GM18870 (cell line): ENCODE data around the gene CD1D.

Source experiments
- ATAC-seq: cut with Tn5 transposase; IDR thresholded peaks from one replicate; pipeline ENCODE4 v1.9.1; 2021; ENCODE audit warnings: moderate library complexity; ENCODE audit not compliant: unreplicated experiment

CD1D gene

DNA sequence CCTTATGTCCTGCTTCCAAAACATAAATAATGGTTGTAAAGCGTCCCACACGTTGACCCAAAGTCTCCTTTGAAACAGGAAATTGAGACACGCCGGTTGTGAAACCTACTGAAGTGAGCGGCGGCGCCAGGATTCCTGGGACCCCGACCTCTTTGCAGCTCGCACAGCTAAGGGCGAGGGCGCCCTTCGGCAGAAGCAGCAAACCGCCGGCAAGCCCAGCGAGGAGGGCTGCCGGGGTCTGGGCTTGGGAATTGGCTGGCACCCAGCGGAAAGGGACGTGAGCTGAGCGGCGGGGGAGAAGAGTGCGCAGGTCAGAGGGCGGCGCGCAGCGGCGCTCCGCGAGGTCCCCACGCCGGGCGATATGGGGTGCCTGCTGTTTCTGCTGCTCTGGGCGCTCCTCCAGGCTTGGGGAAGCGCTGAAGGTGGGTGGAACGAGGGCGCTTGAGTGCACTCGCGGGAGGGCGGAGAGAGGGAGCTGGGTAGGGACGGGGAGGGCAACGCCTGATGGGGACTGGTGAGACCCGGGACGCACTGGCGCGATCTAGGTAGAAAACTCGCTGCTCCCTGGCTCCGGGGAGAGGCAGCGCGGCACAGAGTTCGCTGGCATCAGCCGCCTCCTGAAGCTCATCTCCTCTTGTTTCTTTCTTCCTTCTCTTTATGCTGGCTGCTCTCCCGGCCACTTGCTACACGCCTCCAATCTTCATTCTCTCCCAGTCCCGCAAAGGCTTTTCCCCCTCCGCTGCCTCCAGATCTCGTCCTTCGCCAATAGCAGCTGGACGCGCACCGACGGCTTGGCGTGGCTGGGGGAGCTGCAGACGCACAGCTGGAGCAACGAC, at the start of gene CD1D:
Gene CD1D, plus strand, starts transcription at position 155 of the 836 bp plus-strand sequence. Its CDS starts 207 bp downstream, at position 362.
- no peak for ATAC-seq

DNA sequence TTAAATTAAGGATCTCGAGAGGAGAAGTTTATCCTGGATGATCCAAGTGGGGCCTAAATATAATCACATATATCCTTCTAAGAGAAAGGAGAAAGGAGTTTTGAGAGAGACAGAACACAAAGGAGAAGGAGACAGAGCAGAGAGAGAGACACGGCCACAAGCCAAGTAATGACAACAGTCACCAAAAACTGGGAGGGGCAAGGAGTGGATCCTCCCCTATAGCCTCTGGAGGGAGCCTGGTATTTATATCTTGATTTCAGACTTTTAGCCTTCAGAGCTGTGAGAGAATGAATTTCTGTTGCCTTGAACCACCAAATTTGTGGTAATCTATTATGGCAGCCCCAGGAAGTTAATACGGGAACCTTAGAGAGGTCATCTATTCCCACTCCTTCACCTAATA, 49.5 kb upstream of the CD1D start:
- ATAC-seq, result no peak

DNA sequence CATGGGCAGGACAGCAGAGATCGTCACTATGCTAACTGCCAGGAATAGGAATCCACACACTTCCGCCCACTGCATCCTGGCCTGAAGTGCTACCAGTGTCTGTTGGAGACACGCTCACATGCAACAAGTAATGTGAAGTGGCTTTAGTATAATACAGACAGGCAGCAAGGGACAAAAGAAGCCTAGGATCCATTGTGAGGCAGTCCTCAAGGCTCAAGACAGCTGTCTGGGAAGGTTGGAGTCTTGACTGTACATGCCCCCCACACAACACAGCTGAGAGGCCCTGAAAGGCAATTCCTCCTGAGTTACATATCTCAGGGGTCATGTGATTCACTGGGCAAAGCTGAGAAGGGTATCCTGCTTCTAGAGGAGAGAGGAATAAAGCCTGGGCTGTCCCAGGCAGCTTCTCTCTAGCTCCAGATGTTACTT, 39.9 kb upstream of the CD1D start:
- no peak for ATAC-seq

DNA sequence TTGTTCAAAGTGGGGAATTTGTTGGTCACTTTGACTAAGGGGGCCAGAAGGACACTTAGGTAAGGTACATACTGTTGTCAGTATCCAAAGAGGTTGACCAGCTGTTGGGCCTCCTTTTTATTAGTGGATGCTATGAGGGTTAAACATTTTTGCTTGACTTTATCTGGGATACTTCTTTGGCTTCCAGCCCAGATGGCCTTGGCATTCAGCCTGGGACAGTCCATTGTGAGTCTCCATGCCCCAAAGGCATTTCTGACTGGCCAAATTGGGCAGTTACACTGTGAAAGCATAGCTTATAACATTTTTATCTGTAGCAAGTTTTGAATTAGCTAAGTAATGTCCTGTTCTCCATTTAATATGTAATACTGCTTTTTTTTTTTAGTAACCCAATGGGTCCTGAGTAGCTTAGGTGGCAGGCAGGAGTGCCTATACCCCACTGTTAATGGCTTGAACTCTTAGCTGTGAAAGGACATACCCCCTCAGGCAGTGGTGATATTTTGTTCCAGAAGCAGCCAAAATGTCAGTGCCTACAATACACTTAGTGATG, 35.4 kb upstream of the CD1D start:
- no peak for ATAC-seq

DNA sequence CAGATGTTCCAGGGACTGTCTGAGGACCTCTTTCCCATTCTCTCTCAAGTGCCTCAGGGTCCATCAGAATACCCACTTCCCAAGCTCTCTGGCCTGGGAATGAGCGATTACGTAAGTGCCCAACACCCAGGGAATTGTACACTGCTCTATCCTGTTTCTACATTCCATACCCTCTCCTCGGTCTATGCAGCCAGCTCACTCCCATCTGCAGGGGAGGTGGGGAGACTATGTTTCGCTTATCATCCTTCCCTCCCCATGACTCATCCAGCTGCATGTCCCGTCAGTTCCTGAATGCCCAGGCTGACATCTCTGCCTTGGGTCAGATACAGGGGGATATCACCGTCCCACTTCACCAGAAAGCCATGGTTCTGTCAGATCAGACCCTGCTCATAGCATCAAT, 34.5 kb upstream of the CD1D start:
- no peak for ATAC-seq

DNA sequence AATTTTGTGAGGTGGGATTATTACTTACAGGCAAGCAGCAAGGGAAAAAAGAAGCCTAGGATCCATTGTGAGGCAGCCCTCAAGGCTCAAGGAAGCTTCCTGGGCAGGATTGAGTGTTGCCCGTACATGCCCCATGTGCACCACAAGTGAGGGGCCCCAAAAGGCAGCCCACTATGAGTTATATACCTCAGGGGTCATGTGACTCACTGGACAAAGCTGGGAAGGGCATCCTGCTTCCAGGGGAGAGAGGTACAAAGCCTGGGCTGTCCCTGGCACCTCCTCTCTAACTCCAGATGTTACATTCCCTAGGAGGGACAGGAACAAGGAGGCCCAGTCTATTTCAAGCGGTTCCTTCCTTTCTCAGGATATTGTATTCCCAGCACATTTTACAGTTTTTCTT, 34.0 kb upstream of the CD1D start:
- no peak for ATAC-seq

DNA sequence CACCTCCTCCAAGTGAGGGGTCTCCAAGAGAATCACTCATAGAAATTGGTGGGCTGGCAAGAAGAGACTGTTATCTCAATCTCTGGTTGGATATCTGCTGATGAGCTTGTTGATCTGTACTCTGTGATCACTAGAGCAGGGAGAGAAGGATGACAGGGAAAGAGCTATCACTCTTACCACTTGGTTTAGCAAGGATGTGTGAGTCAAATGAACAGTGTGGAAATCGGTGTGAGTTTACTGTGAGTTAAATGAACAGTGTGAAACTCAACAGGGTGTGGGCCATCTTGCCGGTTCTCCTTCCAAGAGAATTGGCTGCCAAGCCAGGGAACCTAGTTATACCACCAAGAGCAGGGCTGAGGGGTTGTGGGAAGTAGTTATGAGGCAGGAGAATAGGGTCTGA, 33.3 kb upstream of the CD1D start:
- ATAC-seq, result no peak

DNA sequence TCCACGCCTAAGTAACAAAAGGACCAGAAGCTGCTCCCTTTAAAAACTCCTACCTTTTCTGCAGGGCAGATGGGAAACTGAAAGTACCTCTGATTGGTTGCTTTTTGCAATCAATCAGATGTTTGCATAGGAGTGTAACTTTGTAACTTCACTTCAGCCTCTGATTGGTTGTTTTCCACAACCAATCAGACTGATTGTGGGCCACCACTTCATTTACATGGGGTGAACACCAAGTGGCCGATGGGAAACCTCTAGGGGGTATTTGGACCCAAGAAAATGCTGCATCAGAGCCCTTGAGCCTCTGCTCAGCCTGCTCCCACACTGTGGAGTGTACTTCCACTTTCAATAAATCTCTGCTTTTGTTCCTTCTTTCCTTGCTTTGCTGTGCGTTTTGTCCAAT, 32.8 kb upstream of the CD1D start:
- no peak for ATAC-seq

DNA sequence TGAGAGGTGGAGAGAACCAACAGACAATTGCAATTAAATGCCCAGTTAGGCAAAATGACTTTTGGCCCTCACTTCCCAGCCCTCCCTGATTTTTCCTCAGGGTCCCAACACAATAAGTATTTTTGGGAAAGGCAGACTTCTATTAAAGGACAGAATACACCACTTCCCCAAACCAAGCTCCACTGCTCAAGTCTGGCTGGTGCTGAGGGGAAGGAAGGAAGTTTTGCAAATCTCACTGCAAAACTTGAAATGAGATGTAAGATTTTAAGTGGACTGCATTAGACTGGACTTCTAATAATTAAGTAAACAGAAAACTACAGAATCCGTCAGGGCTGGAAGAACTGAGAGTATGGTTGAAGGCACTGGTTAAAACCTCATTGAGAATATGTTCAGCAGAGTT, 32.2 kb upstream of the CD1D start:
- no peak for ATAC-seq

DNA sequence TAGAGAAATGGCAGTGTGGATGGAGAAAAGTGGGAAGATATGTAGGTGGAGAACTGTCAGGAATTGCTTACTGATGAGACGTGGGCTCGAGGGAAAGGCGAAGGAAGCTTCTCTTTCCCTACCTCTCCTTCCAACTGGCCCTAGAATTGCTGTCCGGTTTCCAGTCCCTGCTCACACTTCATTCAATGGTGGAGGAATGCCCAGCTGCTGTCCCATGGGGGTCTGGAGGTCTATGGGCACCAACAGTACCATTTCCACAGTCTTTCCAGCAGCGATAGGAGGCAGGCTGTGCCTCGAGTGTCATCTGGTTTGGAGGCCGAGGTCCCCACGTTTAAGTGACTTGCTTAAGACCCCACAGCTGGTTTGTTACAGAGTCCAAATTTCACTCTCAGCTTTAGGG, 31.5 kb upstream of the CD1D start:
- ATAC-seq, result no peak

DNA sequence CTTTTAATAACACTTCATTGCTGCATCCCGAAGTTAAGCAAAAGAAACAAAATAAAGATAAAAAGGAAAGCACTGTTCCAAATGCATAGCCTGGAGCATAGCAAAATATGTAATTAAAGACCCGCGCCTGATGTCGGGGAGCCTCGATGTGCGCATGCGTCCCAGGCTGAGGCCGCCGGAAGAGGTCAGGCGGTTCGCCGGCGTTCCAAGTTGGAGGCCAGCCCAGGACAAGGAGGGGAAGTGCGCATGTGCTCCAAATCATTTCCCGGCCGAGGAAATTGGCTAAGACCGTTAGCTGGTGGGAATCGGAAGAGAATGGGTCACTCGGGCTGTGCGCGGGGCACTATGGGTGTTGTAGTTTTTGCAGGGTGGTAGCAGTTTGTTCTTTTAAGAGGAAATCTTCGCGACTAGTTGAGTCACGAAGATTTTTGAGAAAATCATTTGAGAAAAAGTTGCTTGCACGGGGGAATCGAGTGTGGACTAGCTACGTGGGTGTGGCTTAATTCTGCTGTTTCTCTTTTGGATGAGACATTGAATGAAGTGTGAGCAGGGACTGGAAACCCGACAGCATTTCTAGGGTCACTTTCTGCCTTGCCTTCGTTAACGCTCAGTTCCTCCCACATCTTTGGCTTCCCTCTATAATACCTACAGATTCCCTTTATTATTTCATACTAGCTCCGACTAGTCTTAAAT, 31.0 kb upstream of the CD1D start:
- peak; percentile 72 for ATAC-seq

DNA sequence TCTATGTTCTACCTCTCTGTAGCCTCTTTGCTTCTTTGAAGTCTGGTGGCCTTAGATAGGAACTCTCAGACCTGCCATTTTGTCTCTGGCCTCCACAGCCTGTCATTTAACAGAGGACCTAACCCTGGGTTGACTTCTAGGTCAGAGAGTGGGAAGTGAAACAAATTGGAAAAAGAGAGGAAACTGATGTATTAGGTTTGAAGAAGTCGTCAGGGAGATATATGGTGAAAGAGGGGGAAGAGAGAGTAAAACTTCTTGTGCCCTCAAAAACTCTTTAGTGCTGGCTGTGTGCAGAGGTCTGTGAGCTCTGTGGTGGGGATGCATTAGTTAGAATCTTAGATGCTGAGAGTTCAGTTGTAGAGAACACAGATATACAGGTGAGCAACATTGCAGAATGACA, 30.2 kb upstream of the CD1D start:
- ATAC-seq, result no peak

DNA sequence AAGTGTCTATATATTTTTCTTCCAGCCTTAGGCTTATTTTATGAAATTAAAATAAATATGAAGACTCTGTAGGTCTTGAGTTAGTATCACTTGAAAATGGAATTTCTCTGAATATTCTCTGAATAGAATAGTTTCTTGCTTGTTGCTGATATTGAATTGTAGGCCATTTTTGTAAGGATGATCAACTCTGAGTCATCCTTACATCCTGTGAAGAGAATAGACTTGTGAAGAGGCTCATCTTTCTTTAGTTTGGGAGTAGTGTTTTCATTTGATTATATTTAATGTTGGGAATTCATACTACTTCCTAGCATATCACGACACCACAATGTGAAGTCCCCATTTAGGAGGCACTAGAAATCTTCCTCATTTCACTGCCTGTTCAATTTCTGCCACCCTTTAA, 27.5 kb upstream of the CD1D start:
- ATAC-seq, result no peak

DNA sequence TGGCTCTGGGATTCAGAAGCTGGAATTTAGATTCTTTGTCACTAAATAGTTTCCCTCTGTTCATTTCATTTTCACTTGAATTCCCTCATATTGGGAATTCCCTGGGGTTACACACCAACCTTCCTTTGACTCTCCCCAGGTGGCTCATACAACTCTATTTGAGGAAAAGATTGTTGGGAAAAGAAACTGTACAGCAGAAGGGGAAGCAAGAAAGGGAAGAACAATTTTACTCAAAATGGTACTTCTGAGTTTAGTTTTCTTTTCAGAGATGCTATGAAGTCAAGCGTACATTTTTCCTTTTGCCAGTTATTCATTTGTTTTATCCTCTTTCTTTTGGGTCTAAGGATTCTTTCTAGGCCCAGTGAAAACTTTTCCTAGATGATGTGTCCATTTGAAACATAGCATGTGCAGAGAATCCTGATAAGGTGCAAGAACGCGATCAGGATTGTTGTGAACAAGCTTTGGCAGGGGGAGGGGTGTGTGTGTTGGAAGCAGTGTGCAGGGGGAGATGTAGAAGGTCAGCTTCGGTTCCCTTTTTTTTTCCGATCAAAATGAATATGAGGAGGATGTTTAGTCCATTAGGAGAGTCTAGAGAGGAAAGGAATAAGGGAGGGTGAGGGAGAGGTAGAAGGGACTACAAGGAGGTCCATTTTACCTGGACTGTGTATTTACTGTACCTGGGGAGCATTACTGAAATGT, 26.8 kb upstream of the CD1D start:
- ATAC-seq, result no peak

DNA sequence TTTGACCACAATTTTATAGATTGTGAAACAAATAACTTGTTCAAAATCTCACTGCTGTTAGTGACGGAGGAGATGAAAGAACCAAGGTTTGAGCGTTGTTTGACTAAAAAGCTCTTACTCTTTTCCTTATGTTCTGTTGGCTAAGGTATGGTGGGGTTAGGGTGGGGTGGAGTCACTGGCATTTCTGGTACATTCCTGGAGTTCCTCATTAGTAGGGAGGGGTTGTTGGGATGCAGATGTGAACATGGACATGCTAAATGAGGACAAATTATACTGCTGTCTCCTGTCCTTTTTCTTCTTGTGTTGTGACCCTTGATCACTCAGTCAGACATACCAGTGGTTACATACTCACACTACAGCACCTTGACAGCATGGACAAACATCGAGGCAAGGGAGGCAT, 26.2 kb upstream of the CD1D start:
- no peak for ATAC-seq

DNA sequence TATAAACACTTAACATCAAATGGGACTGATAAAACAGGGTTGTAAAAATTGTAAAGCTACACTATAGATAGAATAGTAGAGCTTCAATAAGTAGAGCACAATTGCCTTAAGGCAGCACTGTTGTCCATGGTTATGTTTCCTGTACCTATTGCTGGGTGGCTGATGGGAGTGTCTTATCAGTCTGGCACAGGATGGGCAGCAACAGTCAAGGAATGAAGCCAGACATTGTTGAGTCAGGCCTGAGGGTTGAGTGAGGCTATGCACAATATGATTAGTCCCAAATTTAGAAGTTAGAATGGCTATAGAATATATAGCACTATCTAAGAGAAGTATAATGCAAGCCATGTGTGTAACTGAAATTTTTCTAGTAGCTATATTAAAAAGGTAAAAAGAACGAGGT, 25.0 kb upstream of the CD1D start:
- ATAC-seq, result no peak

DNA sequence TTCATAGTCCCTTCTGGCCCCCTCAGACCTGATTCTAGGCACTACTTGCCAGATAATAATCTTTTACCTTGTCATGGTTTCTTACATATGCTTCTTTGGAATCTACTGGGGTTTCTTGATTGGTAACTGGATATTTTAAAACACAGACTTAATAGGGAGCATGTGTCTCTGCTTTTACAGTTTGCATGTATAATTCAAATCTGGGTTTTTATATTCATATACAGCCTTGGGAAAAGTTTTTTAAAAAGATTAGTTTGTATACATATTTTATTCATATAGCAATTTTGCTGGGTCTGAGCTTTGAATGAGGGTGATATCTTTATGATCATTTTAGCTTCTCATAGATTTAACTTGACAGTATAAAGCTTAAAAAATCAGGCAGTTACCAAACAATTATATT, 21.1 kb upstream of the CD1D start:
- no peak for ATAC-seq

DNA sequence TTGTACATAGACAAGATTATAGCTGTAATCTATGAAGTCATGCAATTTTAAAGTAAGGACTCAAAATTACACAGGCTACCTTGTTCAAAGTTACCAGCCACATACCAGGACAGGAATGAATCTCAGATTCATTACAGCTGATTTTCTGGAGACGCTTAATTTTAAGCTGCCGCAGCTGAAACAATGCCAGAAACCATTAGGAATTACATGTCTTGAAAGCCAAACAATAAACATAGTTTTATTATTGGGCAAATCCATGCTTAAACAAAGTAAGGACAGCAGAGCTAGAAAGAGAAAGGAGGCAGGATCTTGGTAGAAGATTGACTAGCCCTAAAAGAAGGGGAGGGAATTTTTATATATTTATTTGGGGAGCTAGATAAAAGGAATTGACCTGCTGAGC, 19.2 kb upstream of the CD1D start:
- ATAC-seq, result no peak

DNA sequence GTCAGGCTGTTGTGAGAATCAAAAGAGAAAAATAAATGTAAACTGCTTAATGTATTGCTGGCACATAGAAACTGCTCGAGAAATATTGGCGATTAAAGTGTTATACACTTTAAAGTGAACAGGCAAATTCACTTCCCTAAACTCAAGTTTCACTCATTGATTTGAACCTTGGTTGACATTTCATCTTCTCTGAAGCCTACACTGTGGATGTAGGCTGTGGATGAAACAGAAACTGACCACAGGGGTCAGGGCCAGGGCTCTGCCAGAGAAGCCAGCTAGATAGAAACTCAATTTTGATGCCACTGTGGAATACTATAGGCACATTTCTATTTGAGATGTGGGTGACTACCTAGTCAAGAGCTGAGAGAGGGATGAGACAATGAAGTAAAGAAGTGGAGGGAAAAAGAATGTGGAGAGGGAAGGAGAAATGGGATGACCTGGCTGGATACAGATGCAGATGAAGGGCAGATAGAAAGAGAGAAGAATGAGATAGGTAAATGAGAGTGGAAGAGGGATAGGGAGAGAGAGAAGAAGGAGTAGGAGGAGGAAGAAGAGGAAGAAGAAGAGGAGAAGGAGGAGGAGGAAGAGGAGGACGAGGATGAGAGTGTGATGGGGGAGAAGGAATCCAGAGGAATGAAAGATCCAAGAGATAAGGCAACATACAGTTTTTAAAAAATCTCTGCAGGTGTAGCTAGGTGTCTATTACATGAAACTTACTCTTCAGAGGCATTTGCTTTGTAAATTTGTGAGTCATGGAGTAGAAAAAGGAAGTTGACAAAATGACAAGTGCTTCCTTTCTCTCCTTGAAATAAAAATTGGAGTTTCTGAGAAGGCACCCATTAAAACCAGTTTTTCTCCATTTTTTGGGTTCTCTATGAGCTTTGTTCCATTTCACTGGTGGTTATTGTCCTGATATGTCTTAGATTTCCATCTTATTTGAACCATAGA, 17.4 kb upstream of the CD1D start:
- peak; percentile 98 for ATAC-seq

DNA sequence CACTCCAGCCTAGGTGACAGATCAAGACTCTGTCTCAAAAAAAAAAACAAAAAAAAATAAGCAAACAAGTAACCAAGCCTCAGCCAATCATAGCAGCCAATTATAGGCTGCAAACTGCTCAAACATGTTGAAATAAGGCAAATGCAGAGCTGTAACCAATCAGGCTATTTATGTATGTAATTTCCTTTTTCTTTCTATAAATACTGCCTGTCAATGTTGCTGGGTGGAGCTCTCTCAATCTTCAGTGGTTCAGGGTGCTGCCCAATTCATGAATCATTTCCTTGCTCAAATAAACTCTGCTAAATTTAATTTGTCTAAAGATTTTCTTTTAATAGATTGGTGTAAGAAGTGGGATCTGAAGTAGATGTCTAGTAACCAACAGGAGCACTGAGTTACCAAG, 11.6 kb upstream of the CD1D start:
- no peak for ATAC-seq
